Stimulated activated CD8-positive, alpha-beta memory T cell treated with anti-CD3 and anti-CD28 coated beads, Interleukin-2, amount 100 ng/mL, for 1 hour (primary cell): Measurements from ENCODE around the gene KIAA0408.
A peak's percentile ranks its signal among the peaks of the same experiment; 100 is the strongest.

Experiments used
- DNase-seq, 2 donors: peaks; one replicate each; pipeline ENCODE4 v3.0.0-alpha.2; 2020; ENCODE audit warnings: low read depth in 2 of 2

KIAA0408 gene

DNA sequence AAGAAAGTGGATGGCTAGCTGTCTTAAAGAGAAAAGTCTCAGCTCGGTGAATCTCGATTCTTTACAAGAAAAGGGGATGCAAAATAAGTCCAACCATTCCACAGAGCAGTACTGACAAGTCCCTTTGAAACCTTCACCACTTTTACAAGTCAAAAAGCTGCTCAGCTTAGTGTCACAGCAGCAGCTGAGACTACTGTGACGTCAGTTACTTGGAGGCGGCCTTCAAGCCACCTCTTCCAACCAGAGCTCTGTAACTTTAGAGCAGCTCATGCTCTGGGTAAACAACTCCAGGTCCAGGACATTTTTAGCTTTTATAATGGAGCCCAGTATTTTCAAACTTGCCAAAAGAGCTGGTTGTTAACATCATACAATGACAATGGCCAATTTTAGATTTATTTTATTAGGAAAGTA is at the start of gene KIAA0408:
Gene KIAA0408, minus strand, starts transcription at position 159 of the 411 bp plus-strand sequence. CDS start 5,408 bp downstream, outside the sequence.
- DNase-seq = no peak

DNA sequence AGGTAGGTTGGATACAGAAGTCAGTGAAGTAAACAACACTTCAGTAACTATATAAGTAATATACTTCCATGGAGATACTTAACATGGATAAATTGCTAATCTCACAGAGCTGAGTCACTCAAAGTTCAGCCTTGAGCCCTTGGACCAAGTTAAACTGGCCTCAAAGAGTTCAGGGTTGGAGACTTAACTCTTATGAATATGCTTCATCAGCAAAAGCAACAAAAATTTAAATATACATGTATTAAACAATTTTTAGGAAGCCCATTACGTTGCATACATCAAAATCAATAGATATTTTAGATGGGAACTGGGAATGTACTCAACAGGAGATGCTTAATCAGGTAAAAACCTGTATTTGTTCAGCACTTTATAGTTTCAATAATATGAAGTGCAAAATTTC is 47.7 kb upstream of the KIAA0408 start:
- no peak for DNase-seq

DNA sequence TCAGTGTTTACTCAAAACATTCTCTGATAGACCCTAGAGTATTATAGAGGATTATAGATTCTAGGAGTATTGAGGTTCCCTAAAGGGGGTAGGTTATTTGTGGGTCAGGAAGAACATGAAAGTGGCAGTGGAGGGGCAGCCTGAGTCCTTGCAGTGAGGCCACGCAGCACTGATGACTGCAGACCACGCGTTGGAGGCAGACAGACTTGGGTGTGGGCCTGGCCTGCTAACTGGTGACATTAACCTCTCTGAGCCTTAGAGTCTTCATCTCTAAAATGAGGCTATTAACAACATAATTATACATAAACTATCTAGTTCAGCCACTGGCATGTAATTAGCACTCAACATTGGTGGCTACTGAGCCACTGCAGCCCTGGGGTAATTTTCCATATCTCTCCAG is 43.8 kb upstream of the KIAA0408 start:
- DNase-seq = no peak

- no peak for DNase-seq
Measured at GRCh38 chr6:127497410-127497809, 38.2 kb upstream of the KIAA0408 start.

DNA sequence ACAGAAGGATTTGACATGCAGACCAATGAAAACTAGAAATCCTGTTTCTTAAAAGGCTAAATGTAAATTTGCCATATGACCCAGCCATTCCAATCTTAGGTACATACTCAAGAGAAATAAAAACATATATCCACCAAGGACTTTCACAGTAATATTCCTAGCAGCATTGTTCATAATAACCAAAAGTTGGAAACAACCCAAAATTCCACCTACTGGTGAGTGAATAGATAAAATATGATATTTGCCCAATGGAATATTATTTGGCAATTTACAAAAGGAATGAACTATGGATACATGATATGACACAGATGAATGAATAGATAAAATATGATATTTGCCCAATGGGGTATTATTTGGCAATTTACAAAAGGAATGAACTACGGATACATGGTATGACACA is 37.3 kb upstream of the KIAA0408 start:
- DNase-seq = no peak

GRCh38 chr6:127494240-127494767 is 35.1 kb upstream of the KIAA0408 start:
- no peak for DNase-seq

DNA sequence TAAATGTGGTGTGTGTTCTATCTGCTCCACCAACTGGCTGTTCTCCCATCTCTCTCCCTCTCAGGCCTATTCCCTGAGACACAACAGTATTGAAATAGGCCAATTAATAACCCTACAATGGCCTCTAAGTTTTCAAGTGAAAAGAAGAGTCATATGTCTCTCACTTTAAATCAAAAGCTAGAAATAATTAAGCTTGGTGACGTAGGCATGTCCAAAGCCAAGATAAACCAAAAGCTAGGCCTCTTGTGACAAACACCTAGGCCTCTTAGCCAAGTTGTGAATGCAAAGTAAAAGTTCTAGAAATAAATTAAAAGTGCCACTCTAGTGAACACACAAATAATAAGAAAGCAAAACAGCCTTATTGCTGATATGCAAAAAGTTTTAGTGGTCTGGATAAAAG is 30.1 kb upstream of the KIAA0408 start:
- DNase-seq = no peak

- no peak for DNase-seq
Measured at GRCh38 chr6:127486934-127487333, 27.7 kb upstream of the KIAA0408 start.

- DNase-seq = no peak
Measured at GRCh38 chr6:127484212-127484863, 25.1 kb upstream of the KIAA0408 start.

GRCh38 chr6:127483399-127484055 is 24.3 kb upstream of the KIAA0408 start:
- no peak for DNase-seq

DNA sequence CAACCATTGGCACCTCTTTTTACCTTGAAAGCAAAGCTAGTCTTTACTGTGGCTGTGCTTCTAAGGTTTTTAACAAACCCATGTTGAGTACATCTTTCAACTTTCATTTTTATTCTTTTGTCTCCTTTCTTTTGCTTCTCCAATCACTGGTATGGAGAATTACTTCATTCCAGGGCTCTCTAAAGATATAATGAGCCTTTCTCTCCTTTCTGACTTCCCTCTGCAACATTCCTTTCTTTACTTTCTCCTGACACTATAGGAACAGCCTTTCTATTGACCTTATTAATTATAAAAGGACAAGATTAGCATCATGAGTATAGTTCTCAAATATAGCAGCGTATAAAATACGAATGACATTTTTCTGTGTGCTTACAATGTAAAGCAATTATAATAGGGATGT is 23.1 kb upstream of the KIAA0408 start:
- DNase-seq = no peak

GRCh38 chr6:127481628-127482027 is 22.4 kb upstream of the KIAA0408 start:
- DNase-seq = no peak

DNA sequence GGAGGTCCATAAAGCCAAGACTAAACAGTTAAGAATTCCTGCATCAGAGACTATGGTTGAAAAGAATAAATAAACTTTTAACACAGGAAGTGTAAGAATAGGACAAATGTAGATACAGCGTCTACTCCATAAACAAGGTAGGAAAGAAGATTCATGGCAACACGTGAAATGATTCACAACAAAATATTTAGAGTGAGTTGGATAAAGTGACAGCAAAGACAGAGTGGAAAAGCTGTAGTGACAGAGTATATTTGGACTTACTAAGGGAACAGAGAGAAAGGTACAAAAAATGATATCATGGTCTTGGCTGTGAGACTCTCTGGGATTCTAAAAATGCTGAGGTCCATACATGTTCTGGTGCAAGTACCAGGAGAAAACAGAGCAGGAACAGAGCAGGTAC is 21.9 kb upstream of the KIAA0408 start:
- no peak for DNase-seq

- no peak for DNase-seq
Measured at GRCh38 chr6:127477658-127478057, 18.5 kb upstream of the KIAA0408 start.

- no peak for DNase-seq
Measured at GRCh38 chr6:127475823-127476176, 16.6 kb upstream of the KIAA0408 start.

DNA sequence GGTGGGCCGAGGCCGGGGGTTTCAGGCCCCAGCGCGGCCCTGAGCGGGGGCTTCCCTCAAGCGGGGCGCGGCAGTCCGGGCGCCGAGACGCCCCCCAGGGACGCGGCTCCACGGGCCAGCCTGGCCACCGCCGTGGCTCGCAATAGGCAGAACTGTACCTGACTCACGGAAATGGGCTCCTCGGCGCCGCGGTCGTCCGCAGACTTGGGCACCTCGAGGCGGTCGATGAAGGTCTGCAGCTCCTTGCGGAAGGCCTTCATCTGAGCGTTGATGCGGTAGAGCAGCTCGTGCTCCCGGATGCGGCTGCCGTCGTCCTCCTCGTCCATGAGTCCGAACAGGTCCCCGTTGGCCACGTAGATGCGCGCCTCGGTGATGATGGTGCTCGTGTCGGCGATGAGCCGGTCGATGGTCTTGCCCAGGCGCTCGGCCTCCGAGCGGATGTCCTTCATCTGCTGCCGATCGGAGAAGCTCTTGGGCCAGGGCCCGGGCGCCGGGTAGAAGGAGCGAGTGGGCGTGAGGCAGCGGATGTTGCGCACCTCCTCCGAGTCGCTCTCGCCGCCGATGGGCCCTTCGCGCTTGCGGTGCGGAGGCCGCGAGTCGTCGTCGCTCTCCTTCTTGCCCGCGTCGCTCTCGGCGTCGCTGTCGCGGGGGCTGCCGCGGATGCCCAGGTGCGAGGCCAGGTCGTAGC is 16.1 kb upstream of the KIAA0408 start:
- no peak for DNase-seq

DNA sequence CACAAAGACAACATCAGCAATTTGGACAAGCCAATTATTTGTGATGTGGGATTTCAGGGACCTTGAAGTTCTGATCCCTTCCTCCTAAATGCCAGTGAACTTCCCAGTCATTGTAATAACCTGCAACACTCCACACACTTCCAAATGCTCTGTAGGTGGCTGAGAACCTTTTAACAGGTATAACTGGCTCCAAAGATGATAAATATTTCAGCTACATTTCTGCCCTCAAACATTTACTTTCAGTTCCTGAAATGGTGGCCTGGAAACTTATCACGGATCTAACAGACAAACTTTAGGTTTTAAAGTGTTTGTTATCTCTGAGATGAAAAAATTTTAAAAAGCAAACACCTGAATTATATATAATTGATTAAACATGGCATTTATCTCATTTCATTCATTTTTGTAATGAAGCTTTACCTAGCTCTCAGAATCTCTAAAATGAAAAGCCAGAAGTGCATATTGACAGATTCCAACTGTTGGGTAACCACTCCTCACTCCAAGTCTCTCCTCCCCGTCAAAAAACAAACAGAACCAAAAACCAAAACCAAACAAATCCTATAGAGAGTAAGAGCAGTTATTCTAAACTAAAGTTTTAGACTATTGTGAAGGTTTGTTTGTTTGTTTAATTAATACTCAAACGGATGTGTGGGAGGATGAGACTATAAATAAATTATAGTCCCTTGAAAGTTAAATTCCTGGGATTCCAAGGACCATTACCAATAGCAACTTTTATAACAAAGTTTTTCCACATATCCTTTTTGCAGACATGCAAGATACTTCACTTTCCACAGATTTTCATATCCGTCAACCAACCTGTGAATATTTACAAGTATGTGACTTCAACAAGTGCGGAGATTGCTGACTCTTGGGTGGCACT is 12.4 kb upstream of the KIAA0408 start:
- DNase-seq = no peak

GRCh38 chr6:127468936-127469335 is 9.7 kb upstream of the KIAA0408 start:
- no peak for DNase-seq

GRCh38 chr6:127466416-127466815 is 7.2 kb upstream of the KIAA0408 start:
- no peak for DNase-seq

- DNase-seq = peak in 1 of 2 donors; percentile 37
Measured at GRCh38 chr6:127464881-127465459, 5.8 kb upstream of the KIAA0408 start.

GRCh38 chr6:127464161-127464880 is 5.1 kb upstream of the KIAA0408 start:
- DNase-seq = no peak
